Natural killer cell treated with Interleukin-12 subunit alpha and Interleukin-12 subunit beta and Interleukin-15 and Interleukin-18, amount 100 ng/mL, for 72 hours (primary cell): ENCODE measurements around the gene STK25. TPM values are rescaled to one million over a fixed set of nuclear protein-coding genes. Genes with fewer than 3 reads are reported as not detected.
A peak's percentile ranks its signal among the peaks of the same experiment; 100 is the strongest.
"Not testable (repeated sequence)": the region's sequence is repeated elsewhere in the genome, so short reads cannot be mapped to it uniquely, and the experiment has no call there.

ENCODE experiments used
- ATAC-seq, 2 donors: fragments of 150-1000 bp; cut with Tn5 transposase in 1 of 2; sonication (Bioruptor Pico), chemical (Tn5 transposase) in 1 of 2; 2 replicates each; pipeline ENCODE4 v1.10.0; 2021
- DNase-seq: peaks from one replicate; pipeline ENCODE4 v3.0.0; 2022; ENCODE audit warnings: low spot score
- H3K27ac Mint-ChIP-seq, 2 donors: 1 replicate in 1 of 2; 2 replicates in 1 of 2; pipeline ENCODE4 v1.8.0; 2022; ENCODE audit warnings: mixed read lengths in 2 of 2, mild to moderate bottlenecking in 1 of 2, moderate library complexity in 1 of 2
- H3K27me3 Mint-ChIP-seq, 2 donors: 1 replicate in 1 of 2; 2 replicates in 1 of 2; pipeline ENCODE4 v1.8.0; 2022; ENCODE audit warnings: mixed read lengths in 2 of 2
- H3K36me3 Mint-ChIP-seq: one replicate; pipeline ENCODE4 v1.8.0; 2022; ENCODE audit warnings: mixed read lengths
- H3K4me1 Mint-ChIP-seq, 2 donors: 1 replicate in 1 of 2; 2 replicates in 1 of 2; pipeline ENCODE4 v1.8.0; 2022; ENCODE audit warnings: low read depth in 2 of 2, mixed read lengths in 2 of 2, mild to moderate bottlenecking in 1 of 2
- H3K4me3 Mint-ChIP-seq: one replicate; pipeline ENCODE4 v1.8.0; 2022; ENCODE audit warnings: mixed read lengths
- H3K9me3 Mint-ChIP-seq: 2 replicates; pipeline ENCODE4 v1.8.0; 2022; ENCODE audit warnings: mixed read lengths
- total RNA-seq, 2 donors: library from RNA; stranded (reverse); gene quantifications; one replicate each; pipeline ENCODE4 v1.2.3, GENCODE V29; 2022

Gene STK25
- total RNA-seq, 2 donors from 2014 or later = 110 to 169 TPM

DNA sequence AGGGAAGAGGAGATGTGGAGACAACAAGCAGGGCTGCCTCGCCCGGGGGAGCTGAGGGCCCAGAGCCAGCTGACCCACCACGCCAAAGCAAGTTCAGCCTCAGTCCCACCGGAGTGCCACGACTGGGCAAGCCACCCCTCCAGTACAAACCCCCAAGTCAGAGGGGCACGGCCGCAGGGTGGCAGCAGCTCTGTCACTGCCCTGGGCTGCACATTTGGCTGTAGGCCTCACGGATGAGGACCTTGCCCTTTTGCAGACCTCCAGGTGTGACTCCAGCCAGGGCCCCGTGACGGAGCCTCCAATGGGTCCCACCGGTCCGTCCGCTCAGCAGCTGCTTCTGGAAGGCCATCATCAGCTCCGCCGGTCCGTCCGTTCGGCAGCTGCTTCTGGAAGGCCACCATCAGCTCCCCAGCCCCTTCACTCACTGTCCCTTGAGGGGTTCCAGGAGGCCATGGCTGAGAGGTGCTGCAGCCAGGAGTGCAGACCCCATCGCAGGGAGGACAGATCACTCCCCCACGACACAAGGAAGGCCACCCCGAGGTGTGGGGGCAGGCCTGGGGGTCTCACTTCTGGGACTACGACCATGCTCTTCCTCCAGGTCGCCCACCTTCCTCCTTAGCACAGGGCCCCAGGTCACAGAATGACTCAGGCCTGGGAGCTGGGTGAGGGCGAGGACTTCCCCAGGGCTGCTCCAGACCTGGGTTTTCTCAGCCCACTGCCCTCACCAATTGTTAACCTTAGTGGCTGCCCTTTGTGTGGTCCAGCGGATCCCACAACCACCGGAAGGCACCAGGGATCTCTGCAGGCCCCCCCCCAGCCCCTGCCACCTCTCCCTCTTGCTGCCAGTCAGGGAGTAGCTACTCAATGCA lies 24.6 kb upstream of the STK25 start:
- peaks cover 0 to 3% of the 10 kb centered on the region in 2 donors for H3K27me3 Mint-ChIP-seq
- H3K36me3 Mint-ChIP-seq = no peaks in the 10 kb centered on the region
- peak in 1 of 2 donors; percentile 26 for ATAC-seq
- no peaks in the 10 kb centered on the region for H3K4me1 Mint-ChIP-seq
- peak; percentile 46 for DNase-seq
- H3K9me3 Mint-ChIP-seq = no peaks in the 10 kb centered on the region
- no peak overlapping the region for H3K4me3 Mint-ChIP-seq
- no peak overlapping the region for H3K27ac Mint-ChIP-seq

DNA sequence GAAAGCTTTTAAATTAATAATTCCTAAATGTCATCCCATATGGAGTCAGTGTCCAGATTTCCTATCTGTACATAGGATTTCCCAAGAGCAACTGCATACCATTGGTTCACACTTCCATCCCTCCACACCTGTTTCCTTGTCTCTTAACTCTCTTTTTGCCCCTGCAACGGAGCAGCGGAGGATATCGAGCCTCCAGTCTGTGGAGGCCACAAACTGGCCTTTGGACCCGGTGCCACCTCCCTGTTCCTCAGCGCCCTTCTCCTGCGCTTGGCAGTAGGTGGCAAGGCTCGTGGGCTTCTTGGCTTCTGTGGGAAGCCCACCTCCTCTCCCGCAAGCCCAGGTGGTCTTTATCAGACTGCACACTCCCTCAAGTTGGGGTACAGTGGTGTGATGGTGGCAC lies 23.8 kb upstream of the STK25 start:
- H3K27ac Mint-ChIP-seq = no peak overlapping the region
- no peak overlapping the region for H3K4me3 Mint-ChIP-seq
- H3K36me3 Mint-ChIP-seq = no peaks in the 10 kb centered on the region
- no peaks in the 10 kb centered on the region for H3K9me3 Mint-ChIP-seq
- H3K4me1 Mint-ChIP-seq = no peaks in the 10 kb centered on the region
- no peak for ATAC-seq
- H3K27me3 Mint-ChIP-seq = peaks cover 0 to 3% of the 10 kb centered on the region in 2 donors
- no peak for DNase-seq

- H3K9me3 Mint-ChIP-seq = no peaks in the 10 kb centered on the region
- no peak overlapping the region for H3K4me3 Mint-ChIP-seq
- H3K36me3 Mint-ChIP-seq = no peaks in the 10 kb centered on the region
- H3K27ac Mint-ChIP-seq = no peak overlapping the region
- peaks cover 0 to 3% of the 10 kb centered on the region in 2 donors for H3K27me3 Mint-ChIP-seq
- ATAC-seq (no peak), DNase-seq (no peak)
- no peaks in the 10 kb centered on the region for H3K4me1 Mint-ChIP-seq
Measured at GRCh38 chr2:241531161-241531722, 22.9 kb upstream of the STK25 start.

- Mint-ChIP-seq H3K27me3 (peaks cover 0 to 3% of the 10 kb centered on the region in 2 donors), H3K9me3 (no peaks in the 10 kb centered on the region), H3K4me3 (no peak overlapping the region), H3K27ac (no peak overlapping the region), H3K4me1 (no peaks in the 10 kb centered on the region), H3K36me3 (no peaks in the 10 kb centered on the region)
- no peak for DNase-seq
- no peak for ATAC-seq
Measured at GRCh38 chr2:241530571-241530970, 22.2 kb upstream of the STK25 start.

- not testable (repeated sequence) for H3K27ac Mint-ChIP-seq
Measured at GRCh38 chr2:241525818-241526780, 17.7 kb upstream of the STK25 start.

GRCh38 chr2:241522477-241522876 lies 14.1 kb upstream of the STK25 start:
- DNase-seq (no peak), ATAC-seq (no peak)
- Mint-ChIP-seq H3K27me3 (no peaks in the 10 kb centered on the region), H3K4me1 (peaks cover 5 to 8% of the 10 kb centered on the region in 2 donors), H3K27ac (no peak overlapping the region), H3K9me3 (peaks cover 1% of the 10 kb centered on the region), H3K36me3 (peaks cover 2% of the 10 kb centered on the region), H3K4me3 (no peak overlapping the region)

More at GRCh38 chr2:241525818-241526780, 17.7 kb upstream of the STK25 start:
- not testable (repeated sequence) for H3K4me1 Mint-ChIP-seq, H3K4me3 Mint-ChIP-seq, H3K27me3 Mint-ChIP-seq, ATAC-seq, H3K9me3 Mint-ChIP-seq, H3K36me3 Mint-ChIP-seq, DNase-seq

DNA sequence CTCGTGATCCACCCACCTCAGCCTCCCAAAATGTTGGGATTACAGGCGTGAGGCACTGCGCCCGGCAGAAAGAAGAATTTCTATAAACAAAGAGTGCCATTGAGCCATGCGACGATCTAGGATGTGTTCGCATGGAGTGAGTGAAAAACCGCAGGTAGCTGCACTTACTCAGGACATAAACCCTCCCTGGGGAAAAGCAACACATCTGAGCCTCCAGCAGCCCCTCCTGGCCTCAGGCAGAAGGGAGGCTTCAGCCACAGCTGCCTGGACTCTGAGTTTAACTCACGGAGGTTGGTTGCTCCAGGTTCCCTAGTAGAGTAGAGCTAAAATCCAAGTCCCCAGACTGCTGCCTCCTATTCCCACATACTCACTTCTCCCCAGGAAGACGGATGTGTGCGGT lies 11.3 kb upstream of the STK25 start:
- Mint-ChIP-seq H3K27ac (no peak overlapping the region), H3K4me3 (no peak overlapping the region), H3K9me3 (peaks cover 10% of the 10 kb centered on the region), H3K27me3 (no peaks in the 10 kb centered on the region), H3K4me1 (peaks cover 22 to 29% of the 10 kb centered on the region in 2 donors), H3K36me3 (peaks cover 7% of the 10 kb centered on the region)
- no peak for ATAC-seq
- no peak for DNase-seq

DNA sequence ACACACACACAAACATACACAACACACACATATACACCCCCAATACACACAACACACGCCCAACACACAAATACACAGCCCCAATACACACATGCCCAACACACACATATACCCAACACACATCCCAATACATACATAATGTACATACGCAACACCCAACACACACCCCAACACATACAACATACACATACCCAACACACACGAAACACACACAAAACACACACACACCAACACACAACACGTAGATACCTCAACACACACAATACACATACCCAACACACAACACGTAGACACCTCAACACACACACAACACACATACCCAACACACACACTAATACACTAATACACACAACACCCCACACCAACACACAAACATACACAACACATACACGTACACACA lies 8.9 kb upstream of the STK25 start:
- ATAC-seq (no peak), DNase-seq (no peak)
- Mint-ChIP-seq H3K9me3 (peaks cover 10% of the 10 kb centered on the region), H3K4me3 (no peak overlapping the region), H3K27me3 (no peaks in the 10 kb centered on the region), H3K4me1 (peaks cover 22 to 29% of the 10 kb centered on the region in 2 donors), H3K36me3 (peaks cover 7% of the 10 kb centered on the region), H3K27ac (no peak overlapping the region)

GRCh38 chr2:241516520-241516965 lies 8.2 kb upstream of the STK25 start:
- Mint-ChIP-seq H3K4me1 (peaks cover 22 to 29% of the 10 kb centered on the region in 2 donors), H3K27ac (peak overlapping the region; percentile 66 to 81)

DNA sequence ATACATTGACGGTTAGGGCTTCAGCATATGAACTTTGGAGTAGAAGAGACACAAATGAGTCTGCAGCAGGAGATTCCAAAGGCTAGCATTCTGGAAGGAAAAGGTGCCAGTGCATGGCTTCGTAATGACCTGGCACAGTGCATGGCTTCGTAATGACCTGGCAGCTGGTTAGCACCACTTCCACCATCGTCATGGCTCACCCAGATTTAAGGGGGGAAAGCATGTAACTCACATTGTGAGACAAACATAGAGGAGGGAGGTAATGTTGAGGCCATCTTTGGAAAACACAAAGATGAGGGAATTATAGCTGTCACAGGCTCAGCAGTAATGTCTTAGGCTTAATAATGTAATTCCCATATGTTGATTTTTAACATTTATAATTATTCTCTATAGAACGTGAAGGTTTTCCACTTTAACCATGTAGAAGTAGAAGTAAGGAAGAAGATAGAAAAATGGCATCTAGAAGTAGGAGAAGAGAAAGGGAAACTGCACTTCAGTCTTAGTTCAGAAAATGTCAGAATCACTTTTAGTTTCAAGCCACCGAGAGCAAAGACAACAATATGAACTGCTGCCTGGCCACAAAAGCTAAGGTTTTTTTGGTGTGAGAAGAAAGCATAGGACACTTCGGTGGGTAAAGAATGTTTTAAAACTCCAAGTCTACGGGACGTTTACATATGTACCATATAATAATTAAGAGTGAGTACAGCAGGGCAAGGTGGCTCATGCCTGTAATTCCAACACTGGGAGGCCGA lies 6.8 kb upstream of the STK25 start:
- ATAC-seq = peak in 1 of 2 donors; percentile 34

More at GRCh38 chr2:241516520-241516965, 8.2 kb upstream of the STK25 start:
- Mint-ChIP-seq H3K9me3 (peaks cover 10% of the 10 kb centered on the region), H3K36me3 (peaks cover 7% of the 10 kb centered on the region), H3K4me3 (no peak overlapping the region), H3K27me3 (no peaks in the 10 kb centered on the region)
- no peak for ATAC-seq
- DNase-seq = no peak

DNA sequence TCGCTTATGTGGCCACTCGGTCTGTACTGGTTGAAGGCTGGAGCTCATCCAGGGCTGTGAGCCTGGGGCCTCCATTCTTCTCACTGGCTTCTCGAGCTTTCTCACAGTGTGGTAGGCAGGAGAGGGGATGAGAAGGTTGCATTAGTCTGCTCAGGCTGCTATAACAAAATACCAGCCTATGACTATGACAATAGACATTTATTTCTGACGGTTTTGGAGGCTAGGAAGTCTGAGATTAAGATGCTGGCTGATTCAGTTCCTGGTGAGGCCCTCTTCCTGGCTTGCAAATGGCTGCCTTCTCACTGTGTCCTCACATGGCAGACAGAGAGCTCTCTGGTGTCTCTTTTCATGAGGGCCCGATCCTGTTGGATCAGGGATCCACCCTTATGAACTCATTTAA lies 6.2 kb upstream of the STK25 start:
- Mint-ChIP-seq H3K36me3 (peaks cover 7% of the 10 kb centered on the region), H3K4me3 (no peak overlapping the region), H3K9me3 (peaks cover 10% of the 10 kb centered on the region), H3K27me3 (no peaks in the 10 kb centered on the region), H3K4me1 (peaks cover 26 to 27% of the 10 kb centered on the region in 2 donors), H3K27ac (peak overlapping the region in 1 of 2 donors; percentile 81)
- DNase-seq = no peak
- no peak for ATAC-seq

More for the DNA sequence above, 6.8 kb upstream of the STK25 start:
- H3K36me3 Mint-ChIP-seq = peaks cover 7% of the 10 kb centered on the region
- no peak for DNase-seq
- peaks cover 10% of the 10 kb centered on the region for H3K9me3 Mint-ChIP-seq
- no peaks in the 10 kb centered on the region for H3K27me3 Mint-ChIP-seq
- peak overlapping the region; percentile 66 to 81 for H3K27ac Mint-ChIP-seq
- H3K4me3 Mint-ChIP-seq = peak overlapping the region; percentile 45
- peaks cover 24% of the 10 kb centered on the region in 2 donors for H3K4me1 Mint-ChIP-seq

GRCh38 chr2:241511091-241511741 lies 2.8 kb upstream of the STK25 start:
- ATAC-seq (no peak), DNase-seq (no peak)
- Mint-ChIP-seq H3K27me3 (no peaks in the 10 kb centered on the region), H3K9me3 (no peaks in the 10 kb centered on the region), H3K36me3 (no peaks in the 10 kb centered on the region), H3K4me1 (peaks cover 18 to 23% of the 10 kb centered on the region in 2 donors), H3K4me3 (no peak overlapping the region), H3K27ac (peak overlapping the region in 1 of 2 donors; percentile 33)
